NCI-H2227 treated with DMSO at 0.1 percent for 48 hours (cell line): ENCODE results near the gene PLS3.
A peak's percentile ranks its signal among the peaks of the same experiment; 100 is the strongest.
"Not testable (repeated sequence)": the region's sequence is repeated elsewhere in the genome, so short reads cannot be mapped to it uniquely, and the experiment has no call there.

Experiments
- DNase-seq: peaks from one replicate; lab custom pipeline; 2025; lab: John Stamatoyannopoulos, UW

PLS3 gene

GRCh38 chrX:115606861-115607260 lies 45.9 kb downstream of the PLS3 start:
- no peak for DNase-seq

GRCh38 chrX:115609621-115610020 lies 48.6 kb downstream of the PLS3 start:
- no peak for DNase-seq

DNA sequence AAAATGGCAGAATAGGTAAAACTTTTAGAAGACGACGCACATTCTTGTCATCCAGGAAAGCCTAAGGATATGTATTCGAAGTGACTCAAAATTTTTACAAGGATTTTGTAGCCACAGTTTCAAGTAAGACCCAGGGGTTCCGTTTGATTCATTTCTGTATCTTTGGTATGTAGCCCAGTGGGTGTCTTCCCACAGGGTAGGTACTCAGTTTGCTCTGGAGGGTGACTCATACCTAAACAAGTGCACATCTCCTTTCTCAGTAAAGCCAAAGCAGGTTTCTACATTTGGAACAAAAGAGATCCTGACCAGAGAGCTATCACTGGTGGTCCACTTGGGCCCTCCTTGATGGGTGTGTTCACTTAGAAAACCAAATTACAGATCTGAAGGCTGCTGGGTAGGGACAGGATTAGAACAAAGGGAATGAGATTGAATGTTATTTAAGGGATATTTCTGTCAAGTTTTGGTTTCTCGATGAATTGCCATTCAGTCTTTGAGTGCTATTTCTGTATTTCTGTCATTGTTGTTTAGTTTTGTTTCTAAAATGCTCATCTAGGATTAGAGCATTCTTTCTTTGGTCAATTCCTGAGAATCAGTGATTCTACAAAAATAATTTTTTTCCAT lies 56.1 kb downstream of the PLS3 start:
- no peak for DNase-seq

DNA sequence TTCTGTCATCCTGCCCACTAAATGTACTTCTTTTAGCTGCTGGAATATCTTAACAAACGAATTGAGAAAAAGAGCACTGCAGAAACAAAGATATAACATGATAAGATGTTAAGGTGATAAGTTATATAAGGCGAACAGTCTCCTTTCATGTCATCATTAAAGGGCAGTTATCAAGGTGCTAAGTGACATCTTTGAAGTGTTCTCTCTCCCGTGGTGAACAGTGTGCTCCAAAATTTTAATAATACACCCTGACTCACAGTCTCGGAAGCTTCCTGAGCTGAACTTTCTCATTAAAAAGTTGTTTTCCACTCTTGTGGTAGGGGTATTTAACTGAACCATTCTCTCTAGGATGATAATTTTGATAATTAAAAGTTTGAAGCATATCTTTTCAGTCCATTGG lies 61.6 kb downstream of the PLS3 start:
- no peak for DNase-seq

GRCh38 chrX:115624916-115625315 lies 63.9 kb downstream of the PLS3 start:
- DNase-seq, result no peak

GRCh38 chrX:115625572-115626301 lies 64.8 kb downstream of the PLS3 start:
- no peak for DNase-seq

DNA sequence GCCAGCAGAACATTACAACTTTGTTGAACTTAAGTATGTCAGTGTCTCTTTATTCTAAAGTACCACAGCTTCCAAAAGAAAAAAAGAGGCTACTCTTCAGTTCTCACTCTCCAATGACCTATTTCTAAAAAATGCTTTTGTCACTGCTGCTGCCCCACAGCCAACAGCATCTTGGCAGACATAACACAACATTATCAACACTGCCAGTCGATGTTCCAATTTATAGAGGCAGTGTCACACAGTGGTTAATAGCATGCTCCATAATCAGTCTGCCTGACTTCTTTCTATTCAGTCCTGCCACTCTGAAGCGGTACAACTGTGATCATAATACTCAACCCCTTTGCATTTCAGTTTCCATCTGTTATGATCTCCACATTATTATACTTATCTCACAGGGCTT lies 69.2 kb downstream of the PLS3 start:
- DNase-seq, result no peak

DNA sequence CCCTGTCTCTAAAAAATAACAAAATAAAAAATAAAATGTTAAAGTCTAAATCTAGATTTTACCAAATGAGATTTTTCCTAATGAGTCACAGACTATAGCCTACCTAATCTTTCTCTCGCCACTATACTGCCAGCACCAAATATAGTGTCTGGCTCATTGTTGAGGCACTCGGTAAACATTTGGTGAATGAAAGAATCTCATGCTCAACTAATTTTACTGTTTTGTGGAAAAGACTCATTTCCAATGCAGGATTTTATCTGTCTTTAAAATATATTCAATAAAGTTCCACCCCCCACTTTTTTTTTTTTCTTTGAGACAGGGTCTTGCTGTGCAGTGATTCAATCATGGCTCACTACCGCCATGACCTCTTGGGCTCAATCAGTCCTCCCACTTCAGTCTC lies 71.5 kb downstream of the PLS3 start:
- no peak for DNase-seq

GRCh38 chrX:115633397-115633796 lies 72.4 kb downstream of the PLS3 start:
- DNase-seq, result not testable (repeated sequence)

DNA sequence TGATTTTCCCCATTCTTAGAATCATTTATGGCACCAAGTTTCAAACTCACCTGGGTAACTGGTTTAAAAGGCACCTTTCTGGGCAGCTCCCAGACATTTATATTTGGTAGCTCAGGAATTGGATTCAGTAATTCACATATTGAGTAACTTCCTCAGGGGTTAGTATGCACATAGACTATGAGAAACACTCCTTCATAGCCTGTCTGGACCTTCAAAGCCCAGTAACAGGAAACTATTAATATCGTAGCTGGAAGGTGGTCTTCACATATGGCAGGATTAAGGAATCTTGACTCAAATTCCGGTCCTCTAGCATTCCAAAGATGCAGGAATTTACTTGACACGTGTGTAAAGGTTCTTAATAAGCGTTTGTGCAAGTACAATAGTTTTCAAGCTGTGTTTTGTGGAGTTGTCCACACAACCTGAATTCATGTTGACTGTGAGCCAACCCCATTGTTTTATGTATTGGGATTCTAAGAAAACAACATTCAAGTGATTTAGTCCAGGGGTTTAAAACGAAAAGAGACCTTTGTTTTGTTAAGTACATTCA lies 78.4 kb downstream of the PLS3 start:
- no peak for DNase-seq

GRCh38 chrX:115642311-115642710 lies 81.3 kb downstream of the PLS3 start:
- DNase-seq, result no peak

GRCh38 chrX:115642895-115643530 lies 82.0 kb downstream of the PLS3 start:
- peak; percentile 73 for DNase-seq

GRCh38 chrX:115644397-115644796 lies 83.4 kb downstream of the PLS3 start:
- DNase-seq, result not testable (repeated sequence)

DNA sequence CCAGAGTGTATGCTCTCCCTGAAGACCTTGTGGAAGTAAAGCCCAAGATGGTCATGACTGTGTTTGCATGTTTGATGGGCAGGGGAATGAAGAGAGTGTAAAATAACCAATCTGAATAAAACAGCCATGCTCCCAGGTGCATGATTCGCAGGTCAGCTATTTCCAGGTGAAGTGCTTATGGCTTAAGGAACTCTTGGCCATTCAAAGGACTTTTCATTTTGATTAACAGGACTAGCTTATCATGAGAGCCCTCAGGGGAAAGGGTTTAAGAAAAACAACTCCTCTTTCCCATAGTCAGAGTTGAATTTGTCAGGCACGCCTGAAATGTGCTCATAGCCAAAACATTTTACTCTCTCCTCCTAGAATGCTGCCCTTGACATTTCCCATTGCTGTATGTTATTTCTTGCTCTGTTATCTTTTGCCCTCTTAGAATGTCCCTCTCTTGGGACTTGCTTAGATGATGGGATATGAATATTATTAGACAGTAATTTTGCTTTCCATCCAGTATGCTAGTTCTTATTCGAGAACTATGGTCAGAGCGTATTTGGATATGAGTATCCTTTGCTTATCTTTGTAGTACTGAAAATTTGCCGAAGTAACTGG lies 88.6 kb downstream of the PLS3 start:
- DNase-seq, result no peak

DNA sequence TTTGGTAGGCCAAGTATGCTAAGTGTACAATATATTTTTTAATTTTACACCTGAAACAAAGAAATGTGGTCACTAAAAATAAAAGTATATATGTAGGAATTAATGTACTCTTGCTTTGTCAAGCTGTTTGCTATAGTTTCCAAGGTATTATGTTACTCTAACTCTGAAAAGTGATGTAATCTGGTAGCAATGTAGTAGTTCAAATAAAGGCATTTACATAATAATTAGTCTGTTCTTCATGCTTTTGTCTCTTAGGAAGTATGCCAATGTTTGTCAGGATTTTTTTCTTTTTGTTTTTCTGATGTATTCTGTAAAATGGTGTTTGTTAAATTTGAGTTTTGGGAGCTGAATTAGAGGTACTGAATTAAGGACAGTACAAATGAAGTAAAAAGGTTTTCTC lies 89.5 kb downstream of the PLS3 start:
- DNase-seq, result no peak

DNA sequence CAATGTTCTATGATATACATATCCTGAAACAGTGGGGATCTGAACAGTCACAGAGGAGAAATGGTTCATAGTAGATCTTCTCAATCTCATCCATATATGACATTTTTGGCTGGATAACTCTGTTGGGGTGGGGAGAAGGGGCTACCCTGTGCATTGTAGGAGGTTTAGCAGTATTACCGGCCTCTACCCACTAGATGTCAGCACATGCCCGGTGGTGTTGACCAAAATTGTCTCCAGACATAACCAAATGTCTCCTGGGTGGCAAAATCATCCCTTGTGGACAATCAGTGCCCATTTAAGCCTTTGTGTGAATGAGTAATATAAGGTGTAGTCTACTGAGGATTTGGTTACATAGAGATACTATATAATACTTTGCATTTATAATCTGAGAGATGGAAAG lies 89.9 kb downstream of the PLS3 start:
- DNase-seq, result peak; percentile 48

DNA sequence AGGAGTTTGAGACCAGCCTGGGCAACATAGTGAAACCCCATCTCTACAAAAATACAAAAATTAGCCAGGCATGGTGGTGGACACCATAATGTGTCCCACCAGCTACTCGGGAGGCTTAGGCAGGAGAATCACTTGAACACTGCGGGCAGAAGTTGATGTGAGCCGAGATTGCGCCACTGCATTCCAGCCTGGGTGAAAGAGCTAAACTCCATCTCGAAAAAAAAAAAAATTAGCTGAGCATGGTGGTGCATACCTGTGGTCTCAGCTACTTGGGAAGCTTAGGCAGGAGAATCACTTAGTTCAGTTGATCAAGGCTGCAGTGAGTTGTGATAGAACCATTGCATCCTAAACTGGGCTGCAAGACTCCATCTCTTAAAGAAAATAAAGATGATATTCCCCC lies 91.2 kb downstream of the PLS3 start:
- no peak for DNase-seq

DNA sequence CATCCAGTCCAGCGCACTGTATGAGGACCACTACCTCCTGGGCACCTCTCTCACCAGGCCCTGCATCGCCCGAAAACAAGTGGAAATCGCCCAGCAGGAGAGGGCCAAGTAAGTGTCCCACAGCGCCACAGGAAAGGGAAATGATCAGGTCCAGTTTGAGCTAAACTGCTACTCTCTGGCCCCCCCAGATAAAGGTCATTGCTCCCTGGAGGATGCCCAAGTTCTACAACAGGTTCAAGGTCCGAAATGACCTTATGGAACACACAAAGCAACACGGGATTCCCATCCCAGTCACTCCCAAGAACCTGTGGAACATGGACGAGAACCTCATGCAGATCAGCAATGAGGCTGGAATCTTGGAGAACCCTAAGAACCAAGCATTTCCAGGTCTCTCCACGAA lies 104.1 kb downstream of the PLS3 start:
- no peak for DNase-seq

GRCh38 chrX:115679460-115679859 lies 118.5 kb downstream of the PLS3 start:
- DNase-seq, result peak; percentile 30

DNA sequence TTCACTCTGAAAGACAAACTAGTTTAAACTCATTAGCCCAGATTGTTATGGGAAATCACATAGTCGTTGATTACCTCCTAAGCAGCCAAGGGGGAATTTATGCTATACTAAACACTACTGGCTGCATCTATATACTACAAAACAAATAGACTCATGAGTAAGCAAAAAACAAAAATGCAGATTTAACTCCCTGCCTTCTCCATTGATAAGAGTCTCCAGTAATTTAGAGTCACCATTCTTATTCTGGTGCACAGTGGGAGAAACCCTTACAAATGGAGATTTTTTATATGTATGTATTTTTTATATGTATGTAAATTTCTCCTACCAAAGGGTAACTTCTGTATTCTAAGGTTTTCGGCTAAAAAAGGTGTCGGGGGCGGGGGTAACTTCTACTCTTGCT lies 126.6 kb downstream of the PLS3 start:
- DNase-seq, result no peak

- no peak for DNase-seq
These were observed 129.0 kb downstream of the PLS3 start for GRCh38 chrX:115689931-115690330.

DNA sequence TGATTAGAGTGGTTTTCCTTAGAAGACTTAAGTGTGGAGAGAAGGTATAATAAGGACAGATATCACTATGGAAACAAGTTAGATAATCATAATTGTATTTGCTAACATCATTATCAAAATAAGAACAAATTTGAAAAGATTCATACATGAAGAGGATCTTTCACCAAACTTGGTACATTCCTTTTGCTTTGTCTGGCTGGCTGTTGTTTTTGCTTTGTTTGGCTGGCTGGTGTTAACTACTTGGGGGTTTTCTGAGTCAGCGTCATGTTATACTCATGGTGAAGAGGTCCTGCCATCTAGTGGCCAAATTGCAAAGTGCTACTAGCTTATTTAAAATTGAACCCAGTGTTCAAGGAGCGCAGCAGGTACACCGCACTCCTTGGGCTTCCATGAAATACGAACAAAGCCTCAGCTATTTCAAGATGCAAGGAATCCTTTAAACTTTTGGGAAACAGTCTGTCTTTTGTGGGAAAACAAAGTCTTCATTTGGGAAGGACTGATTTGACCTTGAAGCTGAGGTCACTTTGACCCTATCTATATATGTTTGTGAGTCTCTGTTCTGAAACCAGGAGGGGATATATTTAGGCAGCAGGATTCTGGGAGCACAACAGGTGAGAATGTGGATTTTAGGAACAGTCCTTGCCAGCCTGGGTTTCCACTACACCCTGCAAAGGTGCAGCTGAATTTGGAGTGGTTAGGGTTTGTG lies 129.7 kb downstream of the PLS3 start:
- peak; percentile 72 for DNase-seq
